Inflammatory macrophage treated with lipopolysaccharide for 4 hours (primary cell): ENCODE data around the gene MTA1.

Experiments
- DNase-seq: peaks from one replicate; pipeline ENCODE4 v3.0.0-alpha.2; 2020

Gene MTA1

GRCh38 chr14:105426416-105427130, 6.9 kb downstream of the MTA1 start:
- DNase-seq, result no peak

- no peak for DNase-seq
Measured at GRCh38 chr14:105427412-105427811, 7.8 kb downstream of the MTA1 start.

- DNase-seq, result no peak
Measured at GRCh38 chr14:105427936-105428485, 8.4 kb downstream of the MTA1 start.

GRCh38 chr14:105430042-105430441, 10.4 kb downstream of the MTA1 start:
- DNase-seq, result no peak

- DNase-seq, result no peak
Measured at GRCh38 chr14:105430565-105430964, 10.9 kb downstream of the MTA1 start.

- DNase-seq, result no peak
Measured at GRCh38 chr14:105431256-105431655, 11.6 kb downstream of the MTA1 start.

- DNase-seq, result no peak
Measured at GRCh38 chr14:105432657-105433056, 13.0 kb downstream of the MTA1 start.

GRCh38 chr14:105433161-105433605, 13.6 kb downstream of the MTA1 start:
- no peak for DNase-seq

- no peak for DNase-seq
Measured at GRCh38 chr14:105436402-105436801, 16.8 kb downstream of the MTA1 start.

GRCh38 chr14:105436891-105437722, 17.5 kb downstream of the MTA1 start:
- DNase-seq, result no peak

- no peak for DNase-seq
Measured at GRCh38 chr14:105437723-105438500, 18.3 kb downstream of the MTA1 start.

- DNase-seq, result no peak
Measured at GRCh38 chr14:105439179-105439578, 19.6 kb downstream of the MTA1 start.

- no peak for DNase-seq
Measured at GRCh38 chr14:105439710-105440553, 20.3 kb downstream of the MTA1 start.

- DNase-seq, result no peak
Measured at GRCh38 chr14:105440554-105440900, 20.9 kb downstream of the MTA1 start.

- no peak for DNase-seq
Measured at GRCh38 chr14:105440992-105441391, 21.4 kb downstream of the MTA1 start.

- no peak for DNase-seq
Measured at GRCh38 chr14:105442125-105442524, 22.5 kb downstream of the MTA1 start.

GRCh38 chr14:105442834-105443233, 23.2 kb downstream of the MTA1 start:
- no peak for DNase-seq

GRCh38 chr14:105444859-105445258, 25.2 kb downstream of the MTA1 start:
- DNase-seq, result no peak

- no peak for DNase-seq
Measured at GRCh38 chr14:105445290-105445689, 25.7 kb downstream of the MTA1 start.

- DNase-seq, result no peak
Measured at GRCh38 chr14:105445901-105446845, 26.5 kb downstream of the MTA1 start.

- DNase-seq, result no peak
Measured at GRCh38 chr14:105446971-105447370, 27.3 kb downstream of the MTA1 start.
